Esophagus muscularis mucosa (tissue), 3 donors: ENCODE measurements around the gene HS3ST4.

Experiments
- POLR2AphosphoS5 ChIP-seq, 2 donors: sonication (generic); formaldehyde crosslinking; IDR thresholded peaks; one replicate each; pipeline ENCODE4 v1.6.1; 2017; ENCODE audit warnings: antibody characterized with exemption in 2 of 2
- TF ChIP-seq, protein P1 (sequence below), 3 experiments: fragments of 200-600 bp in 2 of 3; fragments of 450-650 bp in 1 of 3; sonication (generic) in 2 of 3; IDR thresholded peaks; one replicate each; pipeline ENCODE4 v1.5.1; 2017 to 2019; ENCODE audit warnings: antibody characterized with exemption in 3 of 3, mild to moderate bottlenecking in 2 of 3, moderate library complexity in 1 of 3

DNA sequence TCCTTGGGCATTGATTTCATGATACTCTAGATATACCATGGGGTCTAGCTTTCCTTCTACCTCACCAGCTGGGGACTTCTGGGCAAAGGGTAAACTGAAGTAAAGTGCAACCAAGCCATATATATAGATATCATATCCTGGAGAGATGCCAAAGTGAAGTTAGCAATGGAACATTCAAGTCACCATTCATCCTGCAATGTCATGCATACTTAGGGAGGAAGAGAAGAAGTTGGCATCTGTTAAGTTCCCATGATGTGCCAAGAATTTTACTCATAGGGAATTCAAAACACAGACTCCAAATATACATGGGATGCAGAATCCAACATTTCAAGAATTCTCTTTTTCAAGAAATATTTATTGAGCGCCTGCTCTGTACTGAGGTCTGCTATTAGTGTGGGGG, 399.8 kb downstream of the HS3ST4 start:
- TF ChIP-seq POLR2AphosphoS5 (IDR thresholded peaks at IDR 0.05), result no peak
- TF ChIP-seq, protein P1, sequence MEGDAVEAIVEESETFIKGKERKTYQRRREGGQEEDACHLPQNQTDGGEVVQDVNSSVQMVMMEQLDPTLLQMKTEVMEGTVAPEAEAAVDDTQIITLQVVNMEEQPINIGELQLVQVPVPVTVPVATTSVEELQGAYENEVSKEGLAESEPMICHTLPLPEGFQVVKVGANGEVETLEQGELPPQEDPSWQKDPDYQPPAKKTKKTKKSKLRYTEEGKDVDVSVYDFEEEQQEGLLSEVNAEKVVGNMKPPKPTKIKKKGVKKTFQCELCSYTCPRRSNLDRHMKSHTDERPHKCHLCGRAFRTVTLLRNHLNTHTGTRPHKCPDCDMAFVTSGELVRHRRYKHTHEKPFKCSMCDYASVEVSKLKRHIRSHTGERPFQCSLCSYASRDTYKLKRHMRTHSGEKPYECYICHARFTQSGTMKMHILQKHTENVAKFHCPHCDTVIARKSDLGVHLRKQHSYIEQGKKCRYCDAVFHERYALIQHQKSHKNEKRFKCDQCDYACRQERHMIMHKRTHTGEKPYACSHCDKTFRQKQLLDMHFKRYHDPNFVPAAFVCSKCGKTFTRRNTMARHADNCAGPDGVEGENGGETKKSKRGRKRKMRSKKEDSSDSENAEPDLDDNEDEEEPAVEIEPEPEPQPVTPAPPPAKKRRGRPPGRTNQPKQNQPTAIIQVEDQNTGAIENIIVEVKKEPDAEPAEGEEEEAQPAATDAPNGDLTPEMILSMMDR (IDR thresholded peaks at IDR 0.05), result no peak
